K562 (cell line): Measurements from ENCODE around the gene CORT. TPM values are rescaled to one million over a fixed set of nuclear protein-coding genes. Genes with fewer than 3 reads are reported as not detected.

Source experiments
- ATAC-seq: fragments of 200-7000 bp; cut with Tn5 transposase; 3 replicates; pipeline ENCODE4 v1.9.1; 2020; ENCODE audit warnings: moderate library complexity
- BruUV-seq: library from RNA; stranded (reverse); fragments of 400-500 nt; replicated peaks from 2 replicates; lab custom pipeline; 2021; lab: Mats Ljungman, UMichigan
- CTCF ChIA-PET: fragments of 300-600 bp; formaldehyde crosslinking; extraction: SDS; loops from one replicate; lab custom pipeline; 2021; ENCODE audit warnings: low intra/inter-chr PET ratio; lab: Yijun Ruan, JAX
- POLR2A ChIA-PET: fragments of 300-600, 350-650 bp; sonication (Branson Sonifier 250); formaldehyde crosslinking; extraction: SDS; loops from one replicate; lab custom pipeline; 2021; ENCODE audit warnings: antibody characterized with exemption, inconsistent platforms; lab: Yijun Ruan, JAX
- DNase-seq, 4 experiments: peaks; one replicate each; pipeline versions ENCODE4 v3.0.0 to v3.0.0-alpha.2; 2011 to 2018; ENCODE audit warnings: low spot score in 3 of 4, mixed read lengths in 3 of 4; ENCODE audit errors: extremely low read depth in 1 of 4
- FAIRE-seq: peaks from 2 replicates; lab custom pipeline; 2011; peaks lifted over from hg19 to GRCh38; lab: Jason Lieb, UNC
- H2AFZ ChIP-seq: 2 replicates; pipeline ENCODE4 v1.6.0; 2011; ENCODE audit warnings: low read depth, low read length, control low read depth, inconsistent platforms
- H3K27ac ChIP-seq: fragments of 200-600 bp; 3 replicates; pipeline ENCODE4 v1.8.0; 2011; ENCODE audit warnings: low read depth, mild to moderate bottlenecking, control low read depth, inconsistent platforms, low read length, moderate library complexity, mixed read lengths; ENCODE audit errors: extremely low read depth
- H3K27me3 ChIP-seq, 2 experiments: fragments of 300-600 bp in 1 of 2; 2 replicates in 1 of 2; 3 replicates in 1 of 2; pipeline versions ENCODE4 v1.6.0 to v1.8.0; 2011; ENCODE audit warnings: inconsistent platforms in 2 of 2, low read length in 2 of 2, mild to moderate bottlenecking in 1 of 2, mixed read lengths in 1 of 2, moderate library complexity in 1 of 2; ENCODE audit not compliant: control insufficient read depth in 2 of 2, insufficient read depth in 2 of 2
- H3K36me3 ChIP-seq: fragments of 300-600 bp; 3 replicates; pipeline ENCODE4 v1.8.0; 2011; ENCODE audit warnings: mild to moderate bottlenecking, low read length, inconsistent platforms; ENCODE audit not compliant: control insufficient read depth, insufficient read depth
- H3K4me1 ChIP-seq, 2 experiments: fragments of 200-600 bp in 1 of 2; replicated peaks in 1 of 2; 2 replicates in 1 of 2; 3 replicates in 1 of 2; pipeline versions ENCODE4 v1.5.1 to v1.8.0; 2011; ENCODE audit warnings: inconsistent platforms in 2 of 2, low read length in 2 of 2, mild to moderate bottlenecking in 1 of 2, mixed read lengths in 1 of 2, moderate library complexity in 1 of 2; ENCODE audit not compliant: control insufficient read depth in 2 of 2, insufficient read depth in 2 of 2
- H3K4me2 ChIP-seq: 2 replicates; pipeline ENCODE4 v1.6.1; 2011; ENCODE audit warnings: low read length, control low read depth, inconsistent platforms, mixed read lengths; ENCODE audit not compliant: insufficient read depth
- H3K4me3 ChIP-seq: fragments of 200-600 bp; sonication (generic), shearing (Covaris generic); 2 replicates; pipeline ENCODE4 v1.5.1; 2016; ENCODE audit warnings: control low read depth, inconsistent platforms
- H3K79me2 ChIP-seq: fragments of 200-600 bp; 3 replicates; pipeline ENCODE4 v1.8.0; 2011; ENCODE audit warnings: low read length, inconsistent platforms; ENCODE audit not compliant: control insufficient read depth, insufficient read depth
- H3K9ac ChIP-seq, 2 experiments: 2 replicates each; pipeline versions ENCODE4 v1.6.0 to v1.6.1; 2011; ENCODE audit warnings: low read depth in 2 of 2, low read length in 2 of 2, control low read depth in 1 of 2, inconsistent platforms in 1 of 2, mild to moderate bottlenecking in 1 of 2, mixed read lengths in 1 of 2; ENCODE audit not compliant: insufficient read depth in 1 of 2
- H3K9me1 ChIP-seq: one replicate; pipeline ENCODE4 v1.6.0; 2011; ENCODE audit warnings: inconsistent platforms, mild to moderate bottlenecking, low read length, moderate library complexity; ENCODE audit not compliant: control insufficient read depth, insufficient read depth
- H3K9me3 ChIP-seq: replicated peaks from 2 replicates; pipeline ENCODE4 v1.5.1; 2011; ENCODE audit warnings: low read depth, low read length, inconsistent platforms; ENCODE audit not compliant: control insufficient read depth, insufficient read depth
- H4K20me1 ChIP-seq: replicated peaks from 2 replicates; pipeline ENCODE4 v1.6.1; 2011; ENCODE audit warnings: low read length, inconsistent platforms, mixed read lengths; ENCODE audit not compliant: control insufficient read depth, insufficient read depth
- DEAF1 ChIP-seq: fragments of 450-650 bp; formaldehyde crosslinking; IDR thresholded peaks from 2 replicates; pipeline ENCODE4 v1.4.0; 2020; ENCODE audit warnings: mild to moderate bottlenecking, moderate library complexity
- ETV5 ChIP-seq: sonication (generic); formaldehyde crosslinking; IDR thresholded peaks from 2 replicates; pipeline ENCODE4 v1.4.0; 2020; ENCODE audit warnings: low read depth, mild to moderate bottlenecking, missing genetic modification reagents
- JUND ChIP-seq, 2 experiments: IDR thresholded peaks; 2 replicates in 1 of 2; 3 replicates in 1 of 2; pipeline ENCODE4 v1.6.1; 2011; ENCODE audit warnings: borderline replicate concordance in 2 of 2, low read depth in 2 of 2, low read length in 2 of 2, improper control_type of control experiment in 1 of 2, missing biosample characterization in 1 of 2, missing genetic modification characterization in 1 of 2, missing genetic modification reagents in 1 of 2
- L3MBTL2 ChIP-seq: fragments of 450-650 bp; IDR thresholded peaks from 2 replicates; pipeline ENCODE4 v1.6.1; 2016; ENCODE audit warnings: mild to moderate bottlenecking, moderate library complexity
- RAD21 ChIP-seq, 2 experiments: fragments of 250-450 bp in 1 of 2; fragments of 450-650 bp in 1 of 2; sonication (Bioruptor Pico) in 1 of 2; formaldehyde crosslinking in 1 of 2; IDR thresholded peaks in 1 of 2; conservative IDR thresholded peaks in 1 of 2; 2 replicates each; pipeline versions ENCODE4 v1.4.0 to v1.8.0; 2020 to 2022; ENCODE audit warnings: mild to moderate bottlenecking in 2 of 2, moderate library complexity in 1 of 2
- REST ChIP-seq, 2 experiments: fragments of 450-650 bp; formaldehyde crosslinking in 1 of 2; IDR thresholded peaks; 2 replicates each; pipeline versions ENCODE4 v1.4.0 to v1.6.1; 2014 to 2020; ENCODE audit warnings: mild to moderate bottlenecking in 2 of 2, borderline replicate concordance in 1 of 2, low read depth in 1 of 2
- SAFB2 ChIP-seq: fragments of 200-400 bp; formaldehyde crosslinking; IDR thresholded peaks from 2 replicates; pipeline ENCODE4 v1.6.1; 2018; ENCODE audit warnings: borderline replicate concordance, low read length, low read depth, moderate library complexity; ENCODE audit not compliant: severe bottlenecking
- ZKSCAN1 ChIP-seq: fragments of 150-350 bp; IDR thresholded peaks from 2 replicates; pipeline ENCODE4 v1.6.1; 2016; ENCODE audit warnings: low read depth, low read length
- WGBS: fragments of 100-300 bp; shearing (Covaris generic); methylation state at CpG from one replicate; pipeline ENCODE4 v1.1.6; 2016; ENCODE audit warnings: low coverage, mixed read lengths; ENCODE audit not compliant: insufficient coverage; ENCODE audit errors: missing lambda C conversion rate; 5-methylcytosine and 5-hydroxymethylcytosine counted together
- in situ Hi-C: fragments of 300-500 bp; cut with MboI; formaldehyde crosslinking; loops from 4 replicates; pipeline ENCODE4 v1.15.0; 2018; ENCODE audit warnings: inconsistent platforms, mixed read lengths
- intact Hi-C: fragments of 100-400 bp; cut with micrococcal nuclease; formaldehyde crosslinking; loops from 2 replicates; pipeline ENCODE4 v1.14.2; 2022
- polyA plus RNA-seq, 8 experiments: library from polyadenylated mRNA; depleted of rRNA in 4 of 8; stranded (reverse) in 5 of 8; unstranded in 3 of 8; fragments of >200 nt; fragmentation: Nextera tagmentation in 2 of 8; fragmentation: Illumina TruSeq in 1 of 8; extraction: Ambion mirVana in 2 of 8; extraction: Trizol in 1 of 8; gene quantifications; 2 replicates each; pipeline versions ENCODE4 v1.2.1 to v1.2.3, GENCODE V29; 2011 to 2014; ENCODE audit warnings: inconsistent platforms in 1 of 8, missing spikeins in 1 of 8
- total RNA-seq, 7 experiments: library from RNA; depleted of rRNA in 6 of 7; stranded (reverse); fragments of >200 nt in 6 of 7; fragmentation: Illumina TruSeq in 2 of 7; extraction: Trizol in 2 of 7; gene quantifications; 2 replicates each; pipeline versions ENCODE4 v1.2.1 to v1.2.3, GENCODE V29; 2011 to 2021; ENCODE audit warnings: low replicate concordance in 1 of 7

Gene CORT
- total and polyA plus RNA-seq, 9 of the 15 experiments (the other 6 are each of a cell fraction or from before 2014, with no cell fraction given): 0.08 to 0.54 (median 0.13) TPM; not detected in 5

GRCh38 chr1:10494754-10495474 is 45.1 kb downstream of the CORT start:
- H3K79me2 ChIP-seq: peaks cover 90% of the 10 kb centered on the region
- peak; percentile 38; the same call in 1 of the 2 replicates for TF ChIP-seq L3MBTL2
- peak; percentile 82 for TF ChIP-seq DEAF1 (CRISPR knock-in tag)
- 0 out of 2 replicates have a peak, but pooled peaks have one; percentile 44 for TF ChIP-seq ETV5 (CRISPR knock-in tag)
- TF ChIP-seq ZKSCAN1: 0 out of 2 replicates have a peak, but pooled peaks have one; percentile 18
- no peak for TF ChIP-seq SAFB2
- TF ChIP-seq RAD21 (CRISPR knock-in tag; conservative IDR thresholded peaks at IDR 0.05 in 1 of 2, IDR thresholded peaks at IDR 0.05 in 1 of 2): peak; percentile 85 to 93
- TF ChIP-seq JUND (IDR thresholded peaks at IDR 0.05; ENCODE audit: borderline replicate concordance, low read depth, low read length): peak; percentile 27; the same call in 1 of the 2 replicates
- TF ChIP-seq JUND (tag; IDR thresholded peaks at IDR 0.05; ENCODE audit: borderline replicate concordance, low read depth, low read length): no peak
- peak; percentile 80 for TF ChIP-seq REST (IDR thresholded peaks at IDR 0.05; ENCODE audit: borderline replicate concordance)
- TF ChIP-seq REST (CRISPR knock-in tag; IDR thresholded peaks at IDR 0.05; ENCODE audit: low read depth): no peak

More at GRCh38 chr1:10494754-10495474, 45.1 kb downstream of the CORT start:
- Histone ChIP-seq H3K36me3 (peaks cover 38% of the 10 kb centered on the region), H3K4me3 (no peak overlapping the region), H3K9me1 (no peaks in the 10 kb centered on the region), H3K9ac (peak overlapping the region in 1 of 2 experiments; percentile 7; a peak in 1 of 4 replicates), H2AFZ (no peak overlapping the region), H4K20me1 (peaks cover 52% of the 10 kb centered on the region), H3K27me3 (no peaks in the 10 kb centered on the region), H3K27ac (no peak overlapping the region; the same call in 2 of the 3 replicates), H3K4me2 (peak overlapping the region; percentile 19), H3K4me1 (peaks cover 0 to 3% of the 10 kb centered on the region in 2 experiments; a peak in 2 of 5 replicates), H3K9me3 (no peaks in the 10 kb centered on the region)
- intact Hi-C loops: loop anchor here (1.0 to 2.0 kb wide), 3 partner anchors 20 to 118 kb away; partner anchors contain the start of genes CENPS and PEX14
- CTCF ChIA-PET: interaction anchor here (0.8 to 7.1 kb wide), 7 partner anchors 10 to 1148 kb away, joined by 3 to 95 read pairs (median 5); partner anchors contain the start of gene CENPS
- FAIRE-seq (peak; percentile 82), DNase-seq (peak; percentile 83 to 87 (median 84)), ATAC-seq (peak; percentile 96)
- WGBS: 26% methylated on average over 15 of the region's 15 CpGs
- BruUV-seq: no TSS peak
- POLR2A ChIA-PET: interaction anchor here (0.8 to 2.5 kb wide), 7 partner anchors 12 to 335 kb away, joined by 3 to 27 read pairs (median 4); partner anchors contain the start of gene CENPS
- in situ Hi-C loops: loop anchor here (5.0 kb wide), 2 partner anchors 63 to 118 kb away; partner anchors contain the start of gene CENPS
